ENCODE results near the gene SAMD10.
"Not testable (repeated sequence)": the region's sequence is repeated elsewhere in the genome, so short reads cannot be mapped to it uniquely, and the experiment has no call there.

The SAMD10 gene

GRCh38 chr20:64023361-64024140, 44.1 kb upstream of the SAMD10 start:
- DNase-seq, result no peak
- H3K36me3 ChIP-seq (ENCODE audit: control insufficient read depth in 4 of 4, insufficient read depth in 4 of 4, low read length in 3 of 4), result peaks cover 28 to 96% (median 68%) of the 10 kb centered on the region in 4 experiments
- ChIA-PET POLR2A (no interaction called here), CTCF (interaction anchor here (0.7 to 1.0 kb wide), 2 partner anchors 14 to 44 kb away, joined by 3 read pairs; partner anchors contain the start of gene SAMD10)
- H3K9me3 ChIP-seq (ENCODE audit: control extremely low read depth in 1 of 5, control insufficient read depth in 4 of 5, insufficient read depth in 2 of 5, low read depth in 1 of 5, low read length in 4 of 5), result no peaks in the 10 kb centered on the region
- WGBS (ENCODE audit: insufficient coverage), result 95% methylated on average over 12 of the region's 15 CpGs
- no peak overlapping the region for H3K27ac ChIP-seq (ENCODE audit: insufficient read depth in 1 of 2, low read depth in 1 of 2, low read length in 2 of 2, poor library complexity in 1 of 2, severe bottlenecking in 2 of 2)
- H3K4me3 ChIP-seq (ENCODE audit: control insufficient read depth in 1 of 7, extremely low read depth in 1 of 7, insufficient read depth in 4 of 7, low read depth in 2 of 7, low read length in 6 of 7), result no peak overlapping the region
- H3K4me1 ChIP-seq (ENCODE audit: control extremely low read depth in 1 of 4, control insufficient read depth in 4 of 4, insufficient read depth in 4 of 4, low read length in 3 of 4), result no peaks in the 10 kb centered on the region
- H3K27me3 ChIP-seq (replicated peaks in 2 of 5; ENCODE audit: control insufficient read depth in 4 of 5, insufficient read depth in 5 of 5, low read length in 4 of 5), result no peaks in the 10 kb centered on the region

GRCh38 chr20:64022671-64023360, 43.4 kb upstream of the SAMD10 start:
- peaks cover 28 to 96% (median 64%) of the 10 kb centered on the region in 4 experiments for H3K36me3 ChIP-seq (ENCODE audit: control insufficient read depth in 4 of 4, insufficient read depth in 4 of 4, low read length in 3 of 4)
- ChIA-PET POLR2A (no interaction called here), CTCF (interaction anchor here (0.6 kb wide), 1 partner anchor 15 kb away, joined by 3 read pairs; no protein-coding TSS in a partner anchor)
- H3K4me3 ChIP-seq (ENCODE audit: control insufficient read depth in 1 of 7, extremely low read depth in 1 of 7, insufficient read depth in 4 of 7, low read depth in 2 of 7, low read length in 6 of 7), result no peak overlapping the region
- over 99% methylated on average over 17 of the region's 17 CpGs for WGBS (ENCODE audit: insufficient coverage)
- no peaks in the 10 kb centered on the region for H3K4me1 ChIP-seq (ENCODE audit: control extremely low read depth in 1 of 4, control insufficient read depth in 4 of 4, insufficient read depth in 4 of 4, low read length in 3 of 4)
- H3K27me3 ChIP-seq (replicated peaks in 2 of 5; ENCODE audit: control insufficient read depth in 4 of 5, insufficient read depth in 5 of 5, low read length in 4 of 5), result no peaks in the 10 kb centered on the region
- no peak overlapping the region for H3K27ac ChIP-seq (ENCODE audit: insufficient read depth in 1 of 2, low read depth in 1 of 2, low read length in 2 of 2, poor library complexity in 1 of 2, severe bottlenecking in 2 of 2)
- no peak for DNase-seq
- no peaks in the 10 kb centered on the region for H3K9me3 ChIP-seq (ENCODE audit: control extremely low read depth in 1 of 5, control insufficient read depth in 4 of 5, insufficient read depth in 2 of 5, low read depth in 1 of 5, low read length in 4 of 5)

- H3K36me3 ChIP-seq (ENCODE audit: control insufficient read depth in 4 of 4, insufficient read depth in 4 of 4, low read length in 3 of 4), result peaks cover 19 to 91% (median 59%) of the 10 kb centered on the region in 4 experiments
- DNase-seq, result no peak
- H3K27me3 ChIP-seq (replicated peaks in 2 of 5; ENCODE audit: control insufficient read depth in 4 of 5, insufficient read depth in 5 of 5, low read length in 4 of 5), result no peaks in the 10 kb centered on the region
- no peaks in the 10 kb centered on the region for H3K4me1 ChIP-seq (ENCODE audit: control extremely low read depth in 1 of 4, control insufficient read depth in 4 of 4, insufficient read depth in 4 of 4, low read length in 3 of 4)
- H3K9me3 ChIP-seq (ENCODE audit: control extremely low read depth in 1 of 5, control insufficient read depth in 4 of 5, insufficient read depth in 2 of 5, low read depth in 1 of 5, low read length in 4 of 5), result no peaks in the 10 kb centered on the region
- H3K4me3 ChIP-seq (ENCODE audit: control insufficient read depth in 1 of 7, extremely low read depth in 1 of 7, insufficient read depth in 4 of 7, low read depth in 2 of 7, low read length in 6 of 7), result no peak overlapping the region
- ChIA-PET POLR2A (no interaction called here), CTCF (no interaction called here)
- H3K27ac ChIP-seq (ENCODE audit: insufficient read depth in 1 of 2, low read depth in 1 of 2, low read length in 2 of 2, poor library complexity in 1 of 2, severe bottlenecking in 2 of 2), result no peak overlapping the region
- 98% methylated on average over 25 of the region's 36 CpGs for WGBS (ENCODE audit: insufficient coverage)
Measured at GRCh38 chr20:64021124-64021975, 41.9 kb upstream of the SAMD10 start.

GRCh38 chr20:64015635-64016034, 36.2 kb upstream of the SAMD10 start:
- Histone ChIP-seq H3K4me3 (ENCODE audit: control insufficient read depth in 1 of 7, extremely low read depth in 1 of 7, insufficient read depth in 4 of 7, low read depth in 2 of 7, low read length in 6 of 7) (no peak overlapping the region), H3K36me3 (ENCODE audit: control insufficient read depth in 4 of 4, insufficient read depth in 4 of 4, low read length in 3 of 4) (peaks cover 13 to 77% (median 48%) of the 10 kb centered on the region in 4 experiments), H3K9me3 (ENCODE audit: control extremely low read depth in 1 of 5, control insufficient read depth in 4 of 5, insufficient read depth in 2 of 5, low read depth in 1 of 5, low read length in 4 of 5) (peaks cover 0 to 5% (median 3%) of the 10 kb centered on the region in 5 experiments), H3K27ac (ENCODE audit: insufficient read depth in 1 of 2, low read depth in 1 of 2, low read length in 2 of 2, poor library complexity in 1 of 2, severe bottlenecking in 2 of 2) (no peak overlapping the region), H3K4me1 (ENCODE audit: control extremely low read depth in 1 of 4, control insufficient read depth in 4 of 4, insufficient read depth in 4 of 4, low read length in 3 of 4) (no peaks in the 10 kb centered on the region), H3K27me3 (replicated peaks in 2 of 5; ENCODE audit: control insufficient read depth in 4 of 5, insufficient read depth in 5 of 5, low read length in 4 of 5) (no peaks in the 10 kb centered on the region)
- DNase-seq, result no peak
- ChIA-PET CTCF (no interaction called here), POLR2A (no interaction called here)
- 94% methylated on average over 2 of the region's 2 CpGs for WGBS (ENCODE audit: insufficient coverage)

GRCh38 chr20:64012385-64013154, 33.1 kb upstream of the SAMD10 start:
- 100% methylated on average over 1 of the region's 20 CpGs for WGBS (ENCODE audit: insufficient coverage)
- H3K4me3 ChIP-seq (ENCODE audit: control insufficient read depth in 1 of 7, extremely low read depth in 1 of 7, insufficient read depth in 4 of 7, low read depth in 2 of 7, low read length in 6 of 7); H3K27me3 ChIP-seq (replicated peaks in 2 of 5; ENCODE audit: control insufficient read depth in 4 of 5, insufficient read depth in 5 of 5, low read length in 4 of 5); H3K4me1 ChIP-seq (ENCODE audit: control extremely low read depth in 1 of 4, control insufficient read depth in 4 of 4, insufficient read depth in 4 of 4, low read length in 3 of 4); H3K27ac ChIP-seq (ENCODE audit: insufficient read depth in 1 of 2, low read depth in 1 of 2, low read length in 2 of 2, poor library complexity in 1 of 2, severe bottlenecking in 2 of 2); CTCF ChIA-PET; POLR2A ChIA-PET; DNase-seq: not testable (repeated sequence)
- Histone ChIP-seq H3K9me3 (ENCODE audit: control extremely low read depth in 1 of 5, control insufficient read depth in 4 of 5, insufficient read depth in 2 of 5, low read depth in 1 of 5, low read length in 4 of 5) (peaks cover 0 to 13% (median 4%) of the 10 kb centered on the region in 5 experiments), H3K36me3 (ENCODE audit: control insufficient read depth in 4 of 4, insufficient read depth in 4 of 4, low read length in 3 of 4) (peaks cover 25 to 74% (median 58%) of the 10 kb centered on the region in 4 experiments)

GRCh38 chr20:64011366-64011779, 31.9 kb upstream of the SAMD10 start:
- H3K9me3 ChIP-seq (ENCODE audit: control extremely low read depth in 1 of 5, control insufficient read depth in 4 of 5, insufficient read depth in 2 of 5, low read depth in 1 of 5, low read length in 4 of 5), result peaks cover 0 to 13% (median 4%) of the 10 kb centered on the region in 5 experiments
- CTCF ChIA-PET, result no interaction called here
- H3K27ac ChIP-seq (ENCODE audit: insufficient read depth in 1 of 2, low read depth in 1 of 2, low read length in 2 of 2, poor library complexity in 1 of 2, severe bottlenecking in 2 of 2), result no peak overlapping the region
- H3K4me3 ChIP-seq (ENCODE audit: control insufficient read depth in 1 of 7, extremely low read depth in 1 of 7, insufficient read depth in 4 of 7, low read depth in 2 of 7, low read length in 6 of 7), result no peak overlapping the region
- 98% methylated on average over 14 of the region's 16 CpGs for WGBS (ENCODE audit: insufficient coverage)
- no peaks in the 10 kb centered on the region for H3K27me3 ChIP-seq (replicated peaks in 2 of 5; ENCODE audit: control insufficient read depth in 4 of 5, insufficient read depth in 5 of 5, low read length in 4 of 5)
- no peak for DNase-seq
- POLR2A ChIA-PET, result no interaction called here
- H3K36me3 ChIP-seq (ENCODE audit: control insufficient read depth in 4 of 4, insufficient read depth in 4 of 4, low read length in 3 of 4), result peaks cover 25 to 77% (median 61%) of the 10 kb centered on the region in 4 experiments
- peaks cover 0 to 7% (median 7%) of the 10 kb centered on the region in 4 experiments for H3K4me1 ChIP-seq (ENCODE audit: control extremely low read depth in 1 of 4, control insufficient read depth in 4 of 4, insufficient read depth in 4 of 4, low read length in 3 of 4)
